OCI-LY3 (cell line): ENCODE results near the gene NIPSNAP2.

Experiments used
- CTCF ChIP-seq: fragments of 200-600, 300-600 bp; sonication (generic); IDR thresholded peaks from 2 replicates; pipeline ENCODE4 v1.5.1; 2014; ENCODE audit warnings: antibody characterized with exemption, low read length, low read depth
- EZH2phosphoT487 ChIP-seq: fragments of 200-600 bp; shearing (Covaris generic); IDR thresholded peaks from 2 replicates; pipeline ENCODE4 v1.6.1; 2018; ENCODE audit warnings: antibody characterized with exemption, mixed run types, low read depth

GRCh38 chr7:55931421-55932151, 32.8 kb upstream of the NIPSNAP2 start:
- TF ChIP-seq CTCF (no peak), EZH2phosphoT487 (no peak)
